ENCODE measurements around the gene EIF2S2. TPM values are rescaled to one million over a fixed set of nuclear protein-coding genes. Genes with fewer than 3 reads are reported as not detected.

Gene EIF2S2
- total and polyA plus RNA-seq, 4 donors = 30.8 to 37.9 (median 31.5) TPM

- WGBS = 97% methylated on average over 7 of the region's 7 CpGs
- DNase-seq (ENCODE audit: low spot score) = no peak
- no peaks in the 10 kb centered on the region for H3K27me3 ChIP-seq (ENCODE audit: control insufficient read depth in 4 of 4, insufficient read depth in 4 of 4, low read length in 3 of 4)
- TF ChIP-seq JUND (IDR thresholded peaks at IDR 0.05) (no peak), SP1 (IDR thresholded peaks at IDR 0.05) (no peak), HNF4A (conservative IDR thresholded peaks at IDR 0.05) (no peak), ZBTB33 (IDR thresholded peaks at IDR 0.05) (no peak), YY1 (IDR thresholded peaks at IDR 0.05) (no peak), FOXA2 (IDR thresholded peaks at IDR 0.05) (no peak), FOXA1 (IDR thresholded peaks at IDR 0.05) (no peak), EGR1 (IDR thresholded peaks at IDR 0.05; ENCODE audit: low read depth in 2 of 2) (no peak), RXRA (IDR thresholded peaks at IDR 0.05) (no peak), NR2F2 (IDR thresholded peaks at IDR 0.05) (no peak), CTCF (IDR thresholded peaks at IDR 0.05; ENCODE audit: low read depth, low read length, missing input control) (no peak), TAF1 (conservative IDR thresholded peaks at IDR 0.05) (no peak), RAD21 (IDR thresholded peaks at IDR 0.05) (no peak), ATF3 (IDR thresholded peaks at IDR 0.05) (no peak)
- no peaks in the 10 kb centered on the region for H3K9me3 ChIP-seq (ENCODE audit: control insufficient read depth in 4 of 4, low read length in 3 of 4)
- H3K4me3 ChIP-seq (ENCODE audit: low read depth in 1 of 3, low read length in 3 of 3) = no peak overlapping the region
- H3K27ac ChIP-seq (ENCODE audit: low read depth in 1 of 2, low read length in 2 of 2) = no peak overlapping the region
- no peak overlapping the region for H3K9ac ChIP-seq (ENCODE audit: low read depth in 1 of 2, low read length in 2 of 2)
- peaks cover 6 to 23% (median 17%) of the 10 kb centered on the region in 4 donors for H3K4me1 ChIP-seq (ENCODE audit: control insufficient read depth in 4 of 4, insufficient read depth in 4 of 4, low read length in 3 of 4)
- peaks cover 0 to 1% (median 0%) of the 10 kb centered on the region in 4 donors for H3K36me3 ChIP-seq (ENCODE audit: control insufficient read depth in 4 of 4, insufficient read depth in 3 of 4, low read depth in 1 of 4, low read length in 3 of 4)
Observed at GRCh38 chr20:34047010-34047687, 64.9 kb downstream of the EIF2S2 start.

- DNase-seq (ENCODE audit: low spot score) = no peak
- no peak overlapping the region for H3K4me3 ChIP-seq (ENCODE audit: low read depth in 1 of 3, low read length in 3 of 3)
- H3K9ac ChIP-seq (ENCODE audit: low read depth in 1 of 2, low read length in 2 of 2) = no peak overlapping the region
- H3K27ac ChIP-seq (ENCODE audit: low read depth in 1 of 2, low read length in 2 of 2) = no peak overlapping the region
- H3K36me3 ChIP-seq (ENCODE audit: control insufficient read depth in 4 of 4, insufficient read depth in 3 of 4, low read depth in 1 of 4, low read length in 3 of 4) = peaks cover 0 to 1% (median 0%) of the 10 kb centered on the region in 4 donors
- no peak for TF ChIP-seq HNF4G (IDR thresholded peaks at IDR 0.05)
- no peak for TF ChIP-seq ZBTB33 (IDR thresholded peaks at IDR 0.05)
- TF ChIP-seq TAF1 (conservative IDR thresholded peaks at IDR 0.05) = no peak
- TF ChIP-seq GABPA (IDR thresholded peaks at IDR 0.05 in 1 of 2, conservative IDR thresholded peaks at IDR 0.05 in 1 of 2) = no peak
- no peak for TF ChIP-seq EGR1 (IDR thresholded peaks at IDR 0.05; ENCODE audit: low read depth in 2 of 2)
- no peak for TF ChIP-seq REST (IDR thresholded peaks at IDR 0.05)
- no peak for TF ChIP-seq YY1 (IDR thresholded peaks at IDR 0.05)
- H3K4me1 ChIP-seq (ENCODE audit: control insufficient read depth in 4 of 4, insufficient read depth in 4 of 4, low read length in 3 of 4) = peaks cover 0 to 20% (median 14%) of the 10 kb centered on the region in 4 donors
- WGBS = 90% methylated on average over 5 of the region's 5 CpGs
- no peaks in the 10 kb centered on the region for H3K27me3 ChIP-seq (ENCODE audit: control insufficient read depth in 4 of 4, insufficient read depth in 4 of 4, low read length in 3 of 4)
- H3K9me3 ChIP-seq (ENCODE audit: control insufficient read depth in 4 of 4, low read length in 3 of 4) = no peaks in the 10 kb centered on the region
Observed at GRCh38 chr20:34045930-34046725, 65.9 kb downstream of the EIF2S2 start.

Data from liver (tissue), 9 donors.